Type B pancreatic cell (in vitro differentiated cells): ENCODE results near the gene CDH12. TPM values are rescaled to one million over a fixed set of nuclear protein-coding genes. Genes with fewer than 3 reads are reported as not detected.

ENCODE experiments used
- DNase-seq: peaks from one replicate; pipeline ENCODE4 v3.0.0; 2021; ENCODE audit warnings: mixed read lengths; ENCODE audit not compliant: unreplicated experiment; ENCODE audit errors: extremely low spot score
- H3K27ac Mint-ChIP-seq: 2 replicates; pipeline ENCODE4 v1.8.0; 2021; ENCODE audit warnings: mild to moderate bottlenecking, mixed read lengths
- H3K27me3 Mint-ChIP-seq: 2 replicates; pipeline ENCODE4 v1.8.0; 2021; ENCODE audit warnings: mixed read lengths
- H3K36me3 Mint-ChIP-seq: 2 replicates; pipeline ENCODE4 v1.8.0; 2021; ENCODE audit warnings: mixed read lengths
- H3K4me1 Mint-ChIP-seq: one replicate; pipeline ENCODE4 v1.8.0; 2021; ENCODE audit warnings: mixed read lengths; ENCODE audit not compliant: unreplicated experiment
- H3K4me3 Mint-ChIP-seq: 2 replicates; pipeline ENCODE4 v1.8.0; 2021; ENCODE audit warnings: mild to moderate bottlenecking, mixed read lengths
- H3K9me3 Mint-ChIP-seq: 2 replicates; pipeline ENCODE4 v1.8.0; 2021; ENCODE audit warnings: mixed read lengths
- total RNA-seq: library from RNA; stranded (reverse); gene quantifications from 2 replicates; pipeline ENCODE4 v1.2.1, GENCODE V29; 2021; ENCODE audit warnings: low replicate concordance
- TF ChIP-seq, protein P1 (sequence below): fragments of 200-600 bp; sonication (generic); conservative IDR thresholded peaks from 2 replicates; pipeline ENCODE4 v1.5.0; 2021; ENCODE audit warnings: antibody characterized with exemption, mild to moderate bottlenecking

The CDH12 gene
- total RNA-seq, 1 donor from 2014 or later: 10.2 TPM

DNA sequence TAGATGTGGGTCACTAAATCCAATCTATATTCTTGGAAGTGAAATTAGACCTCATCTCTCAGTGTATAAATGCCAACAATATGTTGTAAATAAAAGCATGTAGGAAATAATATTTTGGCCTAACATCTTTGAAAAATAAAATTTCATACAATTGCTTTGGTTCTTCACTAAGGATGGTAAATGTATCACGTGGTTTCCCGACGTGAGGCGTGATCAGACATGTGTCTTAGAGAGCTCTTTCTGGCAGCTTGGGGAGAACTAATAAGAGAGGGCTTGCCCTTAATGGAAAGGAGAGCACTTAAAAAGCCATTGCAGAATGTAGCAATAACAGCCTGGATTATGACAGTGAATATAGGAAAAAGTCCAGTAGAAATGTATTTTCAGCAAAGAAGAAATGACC is 602.6 kb downstream of the CDH12 start:
- Mint-ChIP-seq H3K27me3 (peaks cover 4% of the 10 kb centered on the region), H3K36me3 (no peaks in the 10 kb centered on the region), H3K27ac (no peak overlapping the region), H3K4me1 (no peaks in the 10 kb centered on the region), H3K9me3 (no peaks in the 10 kb centered on the region), H3K4me3 (no peak overlapping the region)
- TF ChIP-seq, protein P1, sequence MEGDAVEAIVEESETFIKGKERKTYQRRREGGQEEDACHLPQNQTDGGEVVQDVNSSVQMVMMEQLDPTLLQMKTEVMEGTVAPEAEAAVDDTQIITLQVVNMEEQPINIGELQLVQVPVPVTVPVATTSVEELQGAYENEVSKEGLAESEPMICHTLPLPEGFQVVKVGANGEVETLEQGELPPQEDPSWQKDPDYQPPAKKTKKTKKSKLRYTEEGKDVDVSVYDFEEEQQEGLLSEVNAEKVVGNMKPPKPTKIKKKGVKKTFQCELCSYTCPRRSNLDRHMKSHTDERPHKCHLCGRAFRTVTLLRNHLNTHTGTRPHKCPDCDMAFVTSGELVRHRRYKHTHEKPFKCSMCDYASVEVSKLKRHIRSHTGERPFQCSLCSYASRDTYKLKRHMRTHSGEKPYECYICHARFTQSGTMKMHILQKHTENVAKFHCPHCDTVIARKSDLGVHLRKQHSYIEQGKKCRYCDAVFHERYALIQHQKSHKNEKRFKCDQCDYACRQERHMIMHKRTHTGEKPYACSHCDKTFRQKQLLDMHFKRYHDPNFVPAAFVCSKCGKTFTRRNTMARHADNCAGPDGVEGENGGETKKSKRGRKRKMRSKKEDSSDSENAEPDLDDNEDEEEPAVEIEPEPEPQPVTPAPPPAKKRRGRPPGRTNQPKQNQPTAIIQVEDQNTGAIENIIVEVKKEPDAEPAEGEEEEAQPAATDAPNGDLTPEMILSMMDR: no peak
- DNase-seq: no peak

DNA sequence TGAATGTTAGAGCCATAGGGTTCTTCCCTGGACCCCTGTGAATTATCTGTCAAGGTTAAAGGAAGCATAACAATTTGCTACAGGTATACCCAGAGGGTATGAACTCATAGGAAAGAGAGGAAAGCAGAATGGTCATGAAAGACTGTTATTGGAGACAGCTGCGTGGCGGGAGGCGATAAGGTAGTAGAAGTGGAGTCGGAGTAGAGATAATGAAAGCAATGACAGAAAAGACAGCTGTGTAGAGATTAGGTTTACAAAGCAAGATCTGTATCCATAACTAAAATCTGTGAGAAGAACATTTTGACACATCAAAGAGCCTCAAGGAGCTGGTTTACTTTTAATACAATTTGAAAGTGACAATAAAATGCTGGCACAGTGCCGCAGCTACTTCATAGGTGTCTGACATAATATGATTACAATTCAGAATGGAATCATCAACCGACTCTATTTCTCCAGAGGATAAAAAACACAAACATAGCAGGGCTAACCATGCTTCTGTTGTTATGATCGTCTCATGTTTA is 603.9 kb downstream of the CDH12 start:
- H3K9me3 Mint-ChIP-seq: no peaks in the 10 kb centered on the region
- TF ChIP-seq, protein P1: no peak
- no peak overlapping the region for H3K4me3 Mint-ChIP-seq
- no peaks in the 10 kb centered on the region for H3K36me3 Mint-ChIP-seq
- no peak overlapping the region for H3K27ac Mint-ChIP-seq
- no peaks in the 10 kb centered on the region for H3K4me1 Mint-ChIP-seq
- DNase-seq: no peak
- H3K27me3 Mint-ChIP-seq: peaks cover 4% of the 10 kb centered on the region

DNA sequence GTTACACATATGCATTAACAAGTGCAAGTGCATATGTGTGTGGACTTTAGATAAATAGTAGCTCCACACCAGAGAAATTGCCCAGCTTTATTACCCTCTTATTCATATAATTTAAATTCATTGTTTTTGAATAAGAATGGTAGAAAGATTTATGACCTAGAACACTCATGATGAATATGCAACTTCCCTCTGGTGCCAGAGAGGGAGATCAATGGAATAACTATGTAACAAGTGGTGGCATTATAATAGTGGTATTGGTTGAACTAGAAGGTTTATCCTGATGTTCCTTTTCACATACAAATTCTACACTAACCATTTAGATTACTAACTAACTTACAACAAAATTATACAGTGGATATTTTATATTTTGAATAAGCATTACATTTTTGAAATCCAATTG is 607.4 kb downstream of the CDH12 start:
- no peaks in the 10 kb centered on the region for H3K9me3 Mint-ChIP-seq
- H3K4me3 Mint-ChIP-seq: no peak overlapping the region
- no peak for DNase-seq
- H3K27me3 Mint-ChIP-seq: peaks cover 4% of the 10 kb centered on the region
- no peaks in the 10 kb centered on the region for H3K36me3 Mint-ChIP-seq
- TF ChIP-seq, protein P1: no peak
- no peak overlapping the region for H3K27ac Mint-ChIP-seq
- H3K4me1 Mint-ChIP-seq: no peaks in the 10 kb centered on the region

DNA sequence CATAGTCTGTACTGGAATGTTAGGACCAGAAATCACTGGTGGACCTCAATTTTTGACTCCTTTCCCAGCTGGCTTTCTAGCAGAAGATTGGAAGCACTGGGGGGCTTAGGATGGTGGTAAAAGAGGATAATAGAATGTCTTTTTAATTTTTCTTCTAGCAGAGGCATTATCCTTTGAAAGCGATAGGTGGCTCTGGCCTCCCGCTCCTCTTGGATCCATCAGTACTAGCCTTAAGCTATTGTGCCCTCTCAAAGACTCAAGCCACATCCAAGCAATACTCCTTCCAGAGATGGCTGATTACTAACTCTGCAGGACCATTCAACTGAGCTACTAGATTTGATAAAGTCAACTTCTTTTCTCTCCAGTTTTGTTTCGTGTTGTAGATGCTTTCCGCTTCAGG is 610.6 kb downstream of the CDH12 start:
- no peak for DNase-seq
- no peak overlapping the region for H3K4me3 Mint-ChIP-seq
- no peaks in the 10 kb centered on the region for H3K27me3 Mint-ChIP-seq
- TF ChIP-seq, protein P1: peak; percentile 51
- H3K9me3 Mint-ChIP-seq: no peaks in the 10 kb centered on the region
- H3K27ac Mint-ChIP-seq: no peak overlapping the region
- no peaks in the 10 kb centered on the region for H3K36me3 Mint-ChIP-seq
- H3K4me1 Mint-ChIP-seq: no peaks in the 10 kb centered on the region

DNA sequence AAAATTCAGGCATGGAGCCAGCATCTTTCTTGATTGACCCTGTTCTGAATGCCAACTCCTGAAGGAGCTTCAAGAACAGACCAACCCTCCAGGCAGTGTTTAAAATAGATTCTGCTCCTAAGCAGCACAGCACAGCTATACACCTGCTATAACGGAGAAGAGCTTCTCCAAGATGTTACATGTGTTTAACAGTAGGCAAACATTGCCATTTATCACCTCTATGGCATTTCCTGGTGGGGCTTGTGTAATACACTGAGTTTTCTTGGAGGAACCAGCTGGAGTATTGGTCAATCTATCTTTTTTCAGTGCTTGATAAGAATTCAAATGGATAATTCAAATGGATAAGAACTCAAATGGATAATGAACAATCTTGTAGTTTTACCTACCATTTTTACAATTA is 615.1 kb downstream of the CDH12 start:
- Mint-ChIP-seq H3K27ac (no peak overlapping the region), H3K4me1 (no peaks in the 10 kb centered on the region), H3K4me3 (no peak overlapping the region), H3K27me3 (no peaks in the 10 kb centered on the region), H3K36me3 (no peaks in the 10 kb centered on the region), H3K9me3 (no peaks in the 10 kb centered on the region)
- no peak for DNase-seq
- TF ChIP-seq, protein P1: no peak

DNA sequence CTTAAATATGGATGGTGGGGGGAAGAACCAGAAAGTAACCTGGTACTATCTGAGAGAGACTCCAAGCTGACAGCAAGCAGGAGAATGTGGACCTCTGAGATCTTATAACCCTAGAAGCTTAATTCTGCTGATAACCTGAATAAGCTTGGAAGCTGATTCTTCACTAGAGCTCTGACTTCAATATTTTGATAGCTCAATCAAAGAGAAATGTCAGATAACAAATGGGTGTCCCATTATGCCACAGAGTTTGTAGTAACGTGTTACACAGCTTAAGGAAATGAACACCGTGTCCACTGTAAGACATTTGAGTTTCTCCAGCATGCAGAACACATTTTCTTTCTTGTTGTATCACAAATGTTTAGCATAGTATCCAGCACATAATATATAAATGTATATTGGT is 626.7 kb downstream of the CDH12 start:
- Mint-ChIP-seq H3K27me3 (no peaks in the 10 kb centered on the region), H3K4me3 (no peak overlapping the region), H3K27ac (no peak overlapping the region), H3K9me3 (no peaks in the 10 kb centered on the region), H3K4me1 (no peaks in the 10 kb centered on the region), H3K36me3 (no peaks in the 10 kb centered on the region)
- no peak for DNase-seq
- TF ChIP-seq, protein P1: no peak
